SK-N-SH (cell line): ENCODE results near the gene ING1.

Source experiments
- CTCF ChIP-seq: fragments of 200-600 bp; sonication (generic); IDR thresholded peaks from 2 replicates; pipeline ENCODE4 v1.6.1; 2017; ENCODE audit warnings: antibody characterized with exemption, mild to moderate bottlenecking, moderate library complexity
- ELF1 ChIP-seq: IDR thresholded peaks from 2 replicates; pipeline ENCODE4 v1.4.0; 2012
- EP300 ChIP-seq, 2 experiments: IDR thresholded peaks; 2 replicates each; pipeline versions ENCODE4 v1.4.0 to v1.6.1; 2012; ENCODE audit warnings: borderline replicate concordance in 1 of 2, low read depth in 1 of 2, low read length in 1 of 2
- EZH2phosphoT487 ChIP-seq: fragments of 200-600 bp; sonication (generic); IDR thresholded peaks from 2 replicates; pipeline ENCODE4 v1.6.1; 2017; ENCODE audit warnings: low read depth, mixed run types, mild to moderate bottlenecking, antibody characterized with exemption, moderate library complexity, borderline replicate concordance
- GABPA ChIP-seq: IDR thresholded peaks from 2 replicates; pipeline ENCODE4 v1.4.0; 2012; ENCODE audit warnings: low read depth, mild to moderate bottlenecking
- JUND ChIP-seq: IDR thresholded peaks from 2 replicates; pipeline ENCODE4 v1.4.0; 2012
- POLR2AphosphoS5 ChIP-seq: IDR thresholded peaks from 2 replicates; pipeline ENCODE4 v1.6.1; 2012; ENCODE audit warnings: low read depth, low read length
- RAD21 ChIP-seq: IDR thresholded peaks from 2 replicates; pipeline ENCODE4 v1.6.1; 2012; ENCODE audit warnings: mild to moderate bottlenecking, low read length
- RCOR1 ChIP-seq: fragments of 150-350 bp; IDR thresholded peaks from 2 replicates; pipeline ENCODE4 v1.6.1; 2017; ENCODE audit warnings: antibody characterized with exemption, low read length
- RFX5 ChIP-seq: IDR thresholded peaks from 2 replicates; pipeline ENCODE4 v1.6.1; 2012; ENCODE audit warnings: mild to moderate bottlenecking, improper control_type of control experiment, low read length
- SMC3 ChIP-seq: IDR thresholded peaks from 2 replicates; pipeline ENCODE4 v1.6.1; 2012; ENCODE audit warnings: low read depth, low read length, improper control_type of control experiment
- TAF1 ChIP-seq: IDR thresholded peaks from 2 replicates; pipeline ENCODE4 v1.6.1; 2012; ENCODE audit warnings: low read depth, mild to moderate bottlenecking, low read length, moderate library complexity, borderline replicate concordance
- USF2 ChIP-seq: fragments of 150-350 bp; IDR thresholded peaks from 2 replicates; pipeline ENCODE4 v1.6.1; 2017; ENCODE audit warnings: antibody characterized with exemption, low read length, low read depth, borderline replicate concordance
- YY1 ChIP-seq: IDR thresholded peaks from 2 replicates; pipeline ENCODE4 v1.4.0; 2012; ENCODE audit warnings: low read depth, mild to moderate bottlenecking

- TF ChIP-seq CTCF (no peak; the same call in 1 of the 2 replicates), YY1 (no peak), EP300 (IDR thresholded peaks at IDR 0.05; ENCODE audit: borderline replicate concordance in 1 of 2, low read depth in 1 of 2, low read length in 1 of 2) (no peak), GABPA (no peak), RAD21 (no peak), RFX5 (no peak), EZH2phosphoT487 (no peak), TAF1 (no peak), SMC3 (no peak), USF2 (no peak), ELF1 (no peak), RCOR1 (no peak), JUND (no peak), POLR2AphosphoS5 (no peak)
Measured at GRCh38 chr13:110705356-110705825, 8.1 kb upstream of the ING1 start.
